Measurements from ENCODE around the gene CFTR. TPM values are rescaled to one million over a fixed set of nuclear protein-coding genes. Genes with fewer than 3 reads are reported as not detected.

The CFTR gene
- total and polyA plus RNA-seq, 10 of the 15 experiments (the other 5 are each of a cell fraction or from before 2014, with no cell fraction given) = 0.02 to 2.3 (median 0.21) TPM; not detected in 1

- no peak overlapping the region for H3K9ac ChIP-seq (ENCODE audit: control insufficient read depth, insufficient read depth, low read length)
- ChIA-PET RAD21 (ENCODE audit: unreplicated experiment) (no interaction called here), CTCF (no interaction called here), POLR2A (no interaction called here), SMC1A (ENCODE audit: uncharacterized antibody, unreplicated experiment) (interaction anchor here (1.1 to 1.4 kb wide), 2 partner anchors 15 to 30 kb away, joined by 3 to 4 read pairs; no protein-coding TSS in a partner anchor)
- H3K9me3 ChIP-seq (replicated peaks; ENCODE audit: control insufficient read depth, insufficient read depth, low read length) = peaks cover 5% of the 10 kb centered on the region; the same call in 2 of the 3 replicates
- WGBS (ENCODE audit: insufficient coverage, insufficient replicate concordance, low lambda C conversion rate, missing lambda C conversion rate) = 95% methylated on average over 1 of the region's 1 CpG
- peak overlapping the region; percentile 50 for H3K27ac ChIP-seq (ENCODE audit: control insufficient read depth, insufficient read depth)
- H3K4me3 ChIP-seq = no peak overlapping the region
- no TSS peak for BruUV-seq (replicated peaks)
- H4K20me1 ChIP-seq (ENCODE audit: control insufficient read depth, insufficient read depth) = no peaks in the 10 kb centered on the region
- no peak for DNase-seq (ENCODE audit: low read depth, low spot score)
- H3K4me1 ChIP-seq (ENCODE audit: control insufficient read depth, insufficient read depth, low read length) = peaks cover 4% of the 10 kb centered on the region; the same call in 1 of the 2 replicates
- TF ChIP-seq IKZF2 (IDR thresholded peaks at IDR 0.05) (peak in 1 of 2 experiments; percentile 20; a peak in 1 of 4 replicates), PRDM15 (CRISPR knock-in tag; IDR thresholded peaks at IDR 0.05) (no peak), EED (IDR thresholded peaks at IDR 0.05; ENCODE audit: low read depth) (no peak), SPI1 (IDR thresholded peaks at IDR 0.05; ENCODE audit: borderline replicate concordance, insufficient read depth, low read depth, low read length) (no peak), MEF2A (IDR thresholded peaks at IDR 0.05; ENCODE audit: insufficient read depth, low read depth, low read length) (peak; percentile 63; the same call in 1 of the 2 replicates)
- no peaks in the 10 kb centered on the region for H3K36me3 ChIP-seq (ENCODE audit: control insufficient read depth in 2 of 2, insufficient read depth in 2 of 2, low read length in 1 of 2)
- no peaks in the 10 kb centered on the region for H3K79me2 ChIP-seq (ENCODE audit: control insufficient read depth, insufficient read depth, low read length)
- ATAC-seq = peak; percentile 53
- in situ Hi-C loops (cut with MboI) (no loop called here), intact Hi-C loops (cut with micrococcal nuclease; ENCODE audit: unreplicated experiment) (no loop called here)
- no peak overlapping the region; the same call in none of the 2 replicates for H2AFZ ChIP-seq (ENCODE audit: control insufficient read depth, low read depth, low read length)
- no peaks in the 10 kb centered on the region for H3K27me3 ChIP-seq (replicated peaks in 1 of 2; ENCODE audit: control insufficient read depth in 2 of 2, insufficient read depth in 2 of 2, low read length in 1 of 2)
- no peak overlapping the region for H3K4me2 ChIP-seq (ENCODE audit: control insufficient read depth, insufficient read depth)
- no peak for FAIRE-seq
Measured at GRCh38 chr7:117630907-117631564, 151.2 kb downstream of the CFTR start.

All from GM12878 (cell line).